IPS-NIHi11 (cell line): ENCODE data around the gene MCAM.

Experiments
- DNase-seq: peaks from one replicate; pipeline ENCODE4 v3.0.0; 2012; ENCODE audit warnings: mixed read lengths, low spot score

Gene MCAM

GRCh38 chr11:119344291-119345010 is 27.5 kb upstream of the MCAM start:
- no peak for DNase-seq

DNA sequence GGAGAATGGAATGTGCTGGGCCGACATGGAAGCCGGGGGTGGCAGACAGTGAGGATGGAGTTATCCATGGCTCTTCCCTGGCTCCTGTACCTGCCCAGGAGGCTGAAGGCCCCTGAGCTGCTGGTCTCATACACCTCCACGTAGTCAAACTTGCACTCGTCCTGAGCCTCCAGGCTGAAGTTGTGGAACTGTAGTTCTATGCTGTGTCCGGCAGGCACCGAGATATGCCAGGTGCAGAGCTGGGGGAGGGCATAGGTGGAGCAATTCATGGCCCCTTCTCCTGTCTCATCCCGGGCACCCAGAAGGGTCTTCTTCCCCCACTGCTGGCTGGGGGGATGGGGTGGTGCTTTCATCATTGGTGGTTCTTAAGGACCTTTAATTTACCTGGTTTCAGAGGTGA is 26.8 kb upstream of the MCAM start:
- DNase-seq, result no peak

DNA sequence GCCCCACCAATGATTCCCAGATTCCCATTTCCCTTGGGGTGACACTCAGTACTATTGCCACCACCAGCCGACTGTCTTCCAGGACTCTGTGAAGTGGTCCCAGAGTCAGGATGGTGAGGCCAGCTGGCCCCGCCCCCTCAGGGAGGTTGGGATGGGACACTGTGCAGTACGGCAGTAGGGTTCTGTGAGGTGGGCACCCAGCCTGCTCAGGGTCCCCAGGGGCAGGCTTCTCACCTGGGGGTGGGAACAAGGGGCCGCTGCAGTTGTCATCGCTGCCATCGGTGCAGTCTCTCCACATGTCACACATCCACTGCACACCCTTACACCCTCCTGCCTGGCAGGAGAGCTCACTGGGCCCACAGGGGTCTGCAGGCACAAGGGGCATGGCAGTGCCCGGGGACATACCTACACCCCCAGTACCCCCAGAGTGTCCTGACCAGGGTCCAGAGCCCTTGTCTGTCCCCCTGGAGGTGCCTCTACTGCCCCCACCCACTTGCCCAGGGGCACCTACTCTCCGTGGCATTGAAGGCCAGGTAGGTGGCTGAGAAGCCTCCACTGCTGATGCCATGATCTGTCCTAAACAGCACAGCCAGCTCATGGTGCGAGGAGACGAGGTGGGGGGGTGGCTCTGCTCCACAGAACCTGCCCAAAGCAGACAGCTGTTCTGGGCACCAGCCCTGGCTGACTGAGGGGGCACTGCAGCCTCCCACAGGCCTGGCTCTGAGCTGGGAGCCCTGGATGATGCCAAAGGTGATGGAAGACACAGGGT is 25.6 kb upstream of the MCAM start:
- no peak for DNase-seq

GRCh38 chr11:119342023-119342300 is 25.0 kb upstream of the MCAM start:
- DNase-seq, result no peak

DNA sequence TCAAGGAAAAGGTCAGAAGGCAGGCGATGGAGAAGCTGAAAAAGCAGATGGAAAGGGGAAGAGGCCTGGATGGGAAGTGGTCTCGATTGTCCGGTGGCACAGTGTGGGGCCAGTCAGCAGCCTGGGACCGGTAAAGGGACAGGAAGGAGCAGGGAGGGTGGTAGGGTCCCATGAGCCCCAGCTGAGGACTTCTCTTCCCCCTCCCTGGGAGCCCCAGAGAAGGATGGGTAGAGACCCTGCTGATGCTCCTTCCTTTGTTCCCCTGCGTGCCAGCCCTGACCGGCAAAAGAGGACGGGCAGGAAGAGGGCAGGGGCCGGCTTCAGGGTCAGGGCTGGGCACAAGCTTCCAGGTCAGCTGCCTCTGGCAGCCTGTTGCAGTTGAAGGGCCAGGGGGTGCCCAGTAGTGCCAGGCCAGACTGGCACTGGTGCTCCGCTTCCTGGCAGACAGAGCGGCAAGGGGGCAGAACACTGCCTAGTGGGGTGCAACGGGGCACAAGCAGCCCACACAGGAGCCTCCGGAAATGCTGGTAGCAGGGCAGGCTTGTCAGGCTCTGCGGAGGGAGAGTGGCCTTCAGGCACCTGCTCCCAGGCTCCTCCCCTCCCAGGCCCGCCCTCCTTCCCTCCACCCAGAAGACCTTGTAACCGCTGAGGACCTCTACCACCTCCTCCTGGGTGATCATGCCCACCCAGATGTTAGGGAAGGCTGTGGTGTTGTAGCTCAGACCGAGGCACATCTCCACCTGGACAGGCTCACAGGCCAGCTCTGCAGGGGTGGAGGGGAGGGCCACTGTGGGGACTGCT is 24.5 kb upstream of the MCAM start:
- peak; percentile 48 for DNase-seq

DNA sequence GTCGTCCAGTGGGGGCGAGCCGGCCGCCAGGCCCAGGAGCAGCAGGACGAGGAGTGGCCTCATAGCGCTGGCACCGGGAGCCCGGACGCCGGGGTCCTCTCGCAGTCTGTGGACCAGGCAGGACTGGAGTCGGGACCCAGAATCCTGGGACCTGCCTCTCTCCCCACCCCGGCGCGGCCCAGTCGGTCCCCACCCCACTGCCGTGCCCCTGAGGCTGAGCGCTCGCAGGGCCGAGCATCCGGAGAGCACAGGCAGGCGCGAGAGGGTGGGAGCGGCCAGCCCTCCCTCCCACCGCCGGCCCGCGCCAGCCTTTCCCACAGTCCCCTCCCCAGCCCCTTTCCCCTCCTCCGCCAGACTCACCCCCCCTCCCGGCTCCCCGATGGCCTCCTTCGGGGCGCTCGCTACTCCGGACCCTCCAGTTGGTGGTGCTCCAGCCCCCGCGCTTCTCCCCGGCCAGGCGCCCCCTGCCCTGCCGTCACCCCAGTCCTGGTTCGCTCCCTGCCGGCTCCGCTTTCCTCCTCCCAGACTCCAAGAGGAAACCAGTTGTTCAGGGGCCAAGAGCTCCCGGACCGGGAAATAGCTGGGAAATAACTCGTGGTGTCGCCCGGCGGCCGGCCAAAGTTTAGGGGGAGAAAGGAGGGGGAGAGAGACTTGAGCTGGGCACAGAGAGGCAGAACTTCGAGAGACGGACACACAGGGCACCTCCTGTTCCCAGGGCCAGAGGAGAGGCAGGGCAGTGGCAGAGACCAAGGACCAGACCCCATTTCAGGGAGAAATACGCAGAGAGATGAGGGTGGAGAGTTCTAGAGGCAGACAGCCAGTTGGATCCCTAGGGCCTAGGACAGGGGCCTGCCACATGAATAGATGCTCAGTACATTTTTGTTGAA is 23.6 kb upstream of the MCAM start, which contains the start of gene C1QTNF5:
Gene C1QTNF5 (minus strand): TSS at position 549 of the 887 bp plus-strand sequence. CDS start 486 bp downstream, at position 63.
- DNase-seq, result peak; percentile 56

- DNase-seq, result peak; percentile 89
Measured at GRCh38 chr11:119339589-119340334, 22.8 kb upstream of the MCAM start.

GRCh38 chr11:119338965-119339588 is 22.1 kb upstream of the MCAM start:
- DNase-seq, result no peak

GRCh38 chr11:119338318-119338890 is 21.5 kb upstream of the MCAM start:
- DNase-seq, result peak; percentile 80

DNA sequence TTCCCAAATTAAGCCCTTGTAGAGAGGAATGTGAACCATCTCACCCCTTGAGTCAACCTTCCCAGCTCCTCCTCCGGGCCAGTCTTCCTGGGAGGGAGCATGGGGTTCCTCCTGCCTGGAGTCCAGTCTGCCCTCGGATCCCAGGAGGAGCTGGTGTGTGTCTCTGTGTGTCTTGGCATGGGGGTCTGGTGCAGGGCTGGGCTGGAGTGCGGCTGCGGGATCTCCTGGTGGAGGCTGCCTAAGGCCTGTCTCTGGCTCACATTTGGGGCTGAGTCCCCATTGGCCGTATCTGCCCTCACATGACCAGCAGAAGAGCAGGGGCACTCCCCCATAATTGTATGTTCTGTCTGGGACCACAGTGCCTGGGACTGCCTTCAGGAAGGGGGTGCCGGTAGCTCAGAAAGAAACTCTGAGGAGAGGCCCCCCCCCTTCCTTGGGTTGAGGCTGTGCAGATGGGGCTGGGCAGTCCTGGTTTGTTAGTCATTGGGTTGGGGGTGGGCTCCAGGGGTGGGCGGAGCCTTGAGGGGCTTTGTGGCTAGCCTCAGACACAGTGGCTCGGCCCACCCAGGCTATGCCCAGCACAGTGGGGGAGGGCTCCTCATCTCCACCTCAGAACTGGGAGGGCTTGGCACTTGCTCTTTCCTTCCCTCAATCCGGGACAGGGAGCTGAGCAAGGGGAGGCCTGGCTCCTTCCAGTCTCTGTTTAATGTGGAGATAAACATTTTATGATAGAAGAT is 20.8 kb upstream of the MCAM start:
- DNase-seq, result peak; percentile 55

GRCh38 chr11:119336744-119337469 is 20.0 kb upstream of the MCAM start:
- no peak for DNase-seq

- no peak for DNase-seq
Measured at GRCh38 chr11:119335655-119336543, 19.0 kb upstream of the MCAM start.

DNA sequence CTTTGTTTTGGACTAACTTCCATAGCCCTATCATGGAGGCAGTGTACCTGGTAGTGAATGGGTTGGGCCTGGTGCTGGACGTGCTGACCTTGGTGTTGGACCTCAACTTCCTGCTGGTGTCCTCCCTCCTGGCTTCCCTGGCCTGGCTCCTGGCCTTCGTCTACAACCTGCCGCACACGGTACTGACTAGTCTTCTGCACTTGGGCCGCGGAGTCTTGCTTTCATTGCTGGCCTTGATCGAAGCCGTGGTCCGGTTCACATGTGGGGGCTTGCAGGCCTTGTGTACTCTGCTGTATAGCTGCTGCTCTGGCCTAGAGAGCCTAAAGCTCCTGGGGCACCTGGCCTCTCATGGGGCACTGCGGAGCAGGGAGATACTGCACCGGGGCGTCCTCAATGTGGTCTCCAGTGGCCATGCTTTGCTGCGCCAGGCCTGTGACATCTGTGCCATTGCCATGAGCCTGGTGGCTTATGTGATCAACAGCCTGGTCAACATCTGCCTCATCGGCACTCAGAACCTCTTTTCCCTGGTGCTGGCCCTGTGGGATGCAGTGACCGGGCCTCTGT is 18.2 kb upstream of the MCAM start:
- no peak for DNase-seq

DNA sequence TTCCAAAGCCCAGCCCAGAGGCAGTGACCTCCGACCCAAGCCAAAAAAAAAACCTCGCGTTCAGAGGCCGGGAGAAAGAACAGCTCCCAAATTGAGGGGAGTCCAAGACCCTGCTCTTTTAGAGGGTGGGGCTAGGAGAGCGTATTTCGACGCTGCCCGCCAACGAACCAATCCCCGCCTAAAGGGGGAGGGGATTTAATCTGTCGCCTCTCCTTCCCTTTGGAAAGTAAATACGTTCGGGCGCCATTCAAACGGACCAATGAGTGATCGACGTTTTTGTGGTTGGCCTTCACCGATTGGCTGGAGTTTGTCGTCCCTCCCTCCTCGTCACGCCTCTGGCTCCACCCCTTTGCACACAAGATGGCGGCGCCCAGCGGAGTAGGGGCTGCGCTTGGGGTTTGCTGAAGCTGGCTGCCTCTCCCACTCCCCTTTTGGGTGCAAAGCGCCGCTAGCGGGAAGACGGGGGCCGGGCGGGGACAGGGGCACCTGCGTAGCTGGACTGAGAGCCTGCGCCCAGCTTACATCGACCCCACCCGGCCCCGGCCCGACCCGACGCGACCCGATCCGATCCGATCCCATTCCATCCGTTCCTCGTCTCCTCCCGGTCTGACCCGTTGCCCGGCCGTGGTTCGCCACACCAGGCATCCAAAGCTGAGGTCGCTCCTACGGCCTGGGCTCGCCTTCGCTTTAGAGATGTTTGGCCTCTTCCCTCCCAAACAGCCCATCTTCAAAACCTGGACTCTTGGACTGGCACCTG is 17.4 kb upstream of the MCAM start, which contains the start of gene RNF26:
Gene RNF26 (plus strand): TSS at position 354 of the 757 bp plus-strand sequence. CDS start 596 bp downstream, outside the sequence.
- peak; percentile 96 for DNase-seq

- DNase-seq, result no peak
Measured at GRCh38 chr11:119332111-119332765, 15.3 kb upstream of the MCAM start.

DNA sequence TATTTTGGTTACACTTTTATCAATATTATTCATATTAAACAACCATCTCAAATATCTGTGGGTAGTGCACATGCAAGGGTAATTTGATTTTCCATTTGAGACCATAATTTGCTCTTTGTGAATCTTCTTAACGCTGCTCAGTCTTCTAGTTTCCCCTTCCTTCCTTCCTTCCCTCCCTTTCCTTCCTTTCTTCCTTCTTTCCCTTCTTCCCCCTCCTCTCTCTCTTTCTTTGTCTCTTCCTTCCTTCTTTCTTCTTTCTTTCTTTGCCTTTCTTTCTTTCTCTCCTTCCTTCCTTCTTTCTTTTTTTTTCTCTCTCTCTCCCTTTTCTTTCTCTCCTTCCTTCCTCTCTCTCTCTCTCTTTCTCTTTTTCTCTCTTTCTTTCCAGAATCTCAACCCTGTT is 13.3 kb upstream of the MCAM start:
- DNase-seq, result no peak
